GM12891 (cell line): Measurements from ENCODE around the gene PSMD10.

Experiments
- POLR2A ChIP-seq: IDR thresholded peaks from 2 replicates; pipeline ENCODE4 v1.6.1; 2011; ENCODE audit warnings: low read depth, low read length, control low read depth
- POLR2AphosphoS5 ChIP-seq: IDR thresholded peaks from 2 replicates; pipeline ENCODE4 v1.6.1; 2011; ENCODE audit warnings: low read depth, low read length, control low read depth
- POU2F2 ChIP-seq: IDR thresholded peaks from 2 replicates; pipeline ENCODE4 v1.6.1; 2011; ENCODE audit warnings: low read depth, mild to moderate bottlenecking, control low read depth, low read length, moderate library complexity
- TAF1 ChIP-seq: IDR thresholded peaks from 2 replicates; pipeline ENCODE4 v1.6.1; 2011; ENCODE audit warnings: low read depth, low read length, control low read depth

GRCh38 chrX:108088511-108088910 lies 2.8 kb downstream of the PSMD10 start:
- TF ChIP-seq TAF1: no peak
- no peak for TF ChIP-seq POLR2AphosphoS5
- no peak for TF ChIP-seq POLR2A
- no peak for TF ChIP-seq POU2F2
